HS-5 (cell line): Measurements from ENCODE around the gene PBX3.

Source experiments
- DNase-seq: peaks from one replicate; pipeline ENCODE4 v3.0.0-alpha.2; 2012; ENCODE audit warnings: low read depth

The PBX3 gene

DNA sequence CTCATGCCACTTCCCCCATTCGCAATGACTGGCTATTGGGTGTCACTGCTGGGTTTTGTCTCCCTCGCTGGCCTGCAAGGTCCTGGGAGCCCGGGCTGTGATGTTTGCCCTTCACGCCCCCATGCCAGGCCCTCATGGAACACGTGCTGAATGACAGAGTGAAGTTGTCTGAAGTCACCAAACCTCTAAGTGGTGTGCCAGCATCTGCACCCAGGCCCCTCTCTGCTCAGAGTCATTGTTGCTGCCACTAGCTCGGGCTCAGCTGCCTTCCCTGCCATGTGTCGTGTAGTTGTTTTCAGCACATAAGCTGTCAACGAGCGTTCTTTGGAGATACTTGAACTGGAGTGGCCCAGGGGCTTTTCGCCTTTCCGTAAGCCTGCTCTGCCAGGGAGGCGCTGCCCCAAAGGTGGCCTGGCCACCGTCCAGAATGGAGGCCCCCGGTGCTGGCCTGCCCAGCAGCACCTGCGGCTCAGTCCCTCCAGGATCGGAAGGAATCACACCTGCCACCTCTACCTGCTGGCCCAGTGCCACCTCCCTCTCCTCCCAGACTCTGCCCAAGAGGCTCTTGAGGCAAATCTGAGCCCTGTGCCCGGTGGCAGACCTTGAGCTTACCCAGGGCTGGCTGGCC is 250.1 kb downstream of the PBX3 start:
- no peak for DNase-seq

- no peak for DNase-seq
Observed at GRCh38 chr9:125998837-125999503, 251.8 kb downstream of the PBX3 start.

DNA sequence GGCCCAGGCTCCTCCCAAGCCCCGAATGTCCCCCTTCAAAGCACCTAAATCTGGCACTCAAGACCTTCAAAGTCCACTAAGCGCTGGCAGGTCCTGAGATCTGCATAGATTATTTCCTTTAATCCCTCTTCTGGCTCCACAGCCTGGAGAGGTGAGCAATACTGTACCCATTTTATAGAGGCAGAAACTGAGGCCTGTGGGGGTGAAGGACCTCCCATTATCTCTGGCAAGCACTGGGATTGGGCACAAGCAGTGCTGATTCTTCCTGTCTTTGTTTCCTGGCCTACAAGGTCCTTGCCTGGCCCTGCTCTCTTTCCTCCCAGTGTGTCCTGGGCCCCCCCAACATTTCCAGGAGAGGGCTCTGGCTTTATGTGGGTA is 252.3 kb downstream of the PBX3 start:
- DNase-seq, result no peak

GRCh38 chr9:126000256-126000655 is 253.1 kb downstream of the PBX3 start:
- no peak for DNase-seq

GRCh38 chr9:126000731-126001580 is 253.8 kb downstream of the PBX3 start:
- DNase-seq, result no peak

DNA sequence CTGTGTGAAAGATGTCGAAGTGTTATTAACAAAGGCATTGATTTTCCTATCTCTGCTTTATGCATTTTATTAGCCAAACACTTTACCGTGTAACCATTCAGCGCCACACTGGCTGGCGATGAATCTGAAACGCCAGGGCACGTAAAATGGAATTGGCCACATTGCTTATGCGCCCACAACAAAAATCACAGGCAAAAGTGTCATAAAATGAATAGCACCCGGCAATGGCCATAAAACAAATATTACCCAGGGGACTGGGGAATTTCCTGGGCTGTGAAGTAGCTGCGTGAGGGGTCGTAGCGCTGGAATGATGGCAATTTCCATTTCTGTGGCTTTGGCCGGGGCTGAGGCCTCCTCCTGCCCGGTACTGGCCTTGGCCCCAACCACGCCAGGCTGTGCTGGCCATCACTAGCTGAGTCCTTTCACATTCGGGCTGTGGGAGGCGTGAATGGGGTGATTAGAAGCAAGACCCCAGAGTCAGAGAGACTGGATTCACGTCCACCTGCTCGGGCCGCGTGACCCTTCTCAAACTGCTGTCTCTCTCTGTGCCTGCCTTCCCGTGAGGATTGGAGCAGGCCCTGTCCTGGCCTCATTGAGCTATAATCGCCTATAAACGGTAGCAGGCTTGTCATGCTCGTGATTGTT is 254.5 kb downstream of the PBX3 start:
- DNase-seq, result no peak

DNA sequence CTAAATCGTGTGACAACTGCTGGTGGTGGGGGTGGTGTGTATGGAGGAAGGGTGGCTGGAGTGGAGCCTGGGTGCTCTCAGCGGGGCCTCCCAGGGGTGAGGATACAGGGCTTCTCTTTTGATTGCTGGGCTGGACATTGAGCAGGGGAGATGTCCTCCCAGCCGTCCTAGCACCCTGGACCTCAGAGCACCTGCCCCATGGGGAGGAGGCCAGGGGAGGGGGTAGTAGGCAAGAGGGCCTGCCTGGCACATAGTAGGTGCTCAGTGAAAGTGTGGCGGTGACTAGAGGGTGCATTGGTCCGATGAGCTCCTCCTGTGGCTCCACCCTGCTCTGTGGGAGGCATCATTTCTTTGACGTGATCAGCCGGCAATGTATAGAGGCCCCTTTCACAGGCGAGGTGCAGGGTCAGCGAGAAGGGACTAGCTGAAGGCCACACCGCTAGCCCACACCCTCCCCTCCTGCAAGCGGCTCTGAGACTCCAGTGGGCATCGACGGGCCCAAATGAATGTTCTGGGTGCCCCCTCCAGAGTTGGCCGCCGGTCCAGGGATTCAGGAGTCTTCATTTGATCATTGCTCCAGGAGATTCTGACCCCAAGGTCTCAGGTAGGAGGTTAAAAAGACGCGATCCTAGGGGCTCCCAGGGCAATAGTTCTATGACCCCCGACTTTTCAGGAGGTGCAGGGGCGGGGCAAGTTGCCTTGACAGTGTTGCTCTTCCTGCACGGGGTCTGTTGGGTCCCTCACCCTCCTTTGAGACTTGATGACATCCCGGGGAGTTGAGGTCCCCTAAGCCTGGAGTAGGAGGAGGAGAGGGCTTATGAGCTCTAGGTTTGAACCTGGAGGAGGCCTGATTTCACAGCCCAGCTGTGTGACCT is 255.5 kb downstream of the PBX3 start:
- no peak for DNase-seq

DNA sequence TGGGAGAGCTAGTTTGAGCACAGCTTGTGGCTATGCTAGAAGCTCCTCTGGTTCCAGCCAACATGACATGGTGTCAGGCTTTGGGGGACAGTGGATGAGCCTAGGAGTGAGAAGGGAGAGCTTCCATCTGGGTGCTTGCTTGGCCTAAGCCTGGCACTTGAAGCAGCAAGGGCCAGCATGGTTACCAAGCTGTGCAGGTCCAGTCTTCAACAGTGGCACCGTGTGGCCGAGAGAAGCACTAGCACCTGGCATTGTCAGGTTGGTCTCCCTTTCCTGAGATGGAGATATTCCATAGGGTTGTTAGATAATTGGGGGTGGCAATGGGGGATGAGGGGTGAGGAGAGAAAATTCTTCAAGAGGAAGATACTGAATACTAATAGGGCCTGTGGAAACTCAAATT is 261.9 kb downstream of the PBX3 start:
- no peak for DNase-seq

- no peak for DNase-seq
Observed at GRCh38 chr9:126014726-126015125, 267.6 kb downstream of the PBX3 start.

GRCh38 chr9:126015424-126015823 is 268.3 kb downstream of the PBX3 start:
- DNase-seq, result no peak

DNA sequence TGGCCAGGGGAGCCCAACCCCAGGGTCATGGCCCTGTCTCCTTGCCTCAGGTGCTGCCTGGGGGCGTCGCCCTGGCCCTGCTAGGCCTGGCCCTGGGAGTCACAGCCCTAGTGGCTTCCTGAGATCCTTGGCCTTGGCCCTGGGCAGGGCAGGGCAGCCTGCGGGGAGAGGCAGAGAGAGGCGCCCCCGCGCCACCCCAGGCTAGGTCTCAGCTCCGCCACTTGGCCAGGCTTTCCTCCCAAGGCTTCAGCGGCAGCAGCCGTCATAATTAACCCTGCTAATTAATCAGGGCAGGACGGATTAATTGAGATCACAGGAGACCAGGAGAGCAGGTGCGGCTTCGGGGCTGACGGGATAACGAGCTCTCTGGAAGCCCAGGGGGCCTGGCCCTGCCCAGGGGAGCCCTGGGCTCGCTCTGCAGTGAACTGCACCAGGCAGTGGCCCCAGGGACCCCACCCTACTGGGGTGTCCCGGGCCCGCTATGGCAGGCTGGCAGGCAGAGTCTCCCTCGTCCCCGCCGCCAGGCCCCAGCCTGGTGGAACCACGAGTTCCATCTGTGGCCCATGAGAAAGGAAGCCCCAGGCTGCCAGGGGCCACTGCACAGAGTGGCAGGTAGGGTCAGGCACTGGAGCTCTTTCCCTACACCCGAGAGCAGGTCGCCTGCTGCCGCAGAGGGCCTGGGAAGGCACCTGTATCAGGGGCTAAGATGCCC is 269.6 kb downstream of the PBX3 start:
- DNase-seq, result no peak
